GM21423 (cell line): ENCODE measurements around the gene TNP2.
"Not testable (repeated sequence)": the region's sequence is repeated elsewhere in the genome, so short reads cannot be mapped to it uniquely, and the experiment has no call there.

Experiments
- ATAC-seq: cut with Tn5 transposase; IDR thresholded peaks from one replicate; pipeline ENCODE4 v1.9.1; 2021; ENCODE audit warnings: mild to moderate bottlenecking, moderate library complexity; ENCODE audit not compliant: unreplicated experiment

Gene TNP2

GRCh38 chr16:11225677-11226549 lies 43.2 kb downstream of the TNP2 start:
- ATAC-seq, result no peak

GRCh38 chr16:11224894-11225676 lies 44.0 kb downstream of the TNP2 start:
- ATAC-seq, result peak; percentile 86

- peak; percentile 41 for ATAC-seq
Measured at GRCh38 chr16:11224096-11224893, 44.8 kb downstream of the TNP2 start.

GRCh38 chr16:11220507-11220906 lies 48.6 kb downstream of the TNP2 start:
- not testable (repeated sequence) for ATAC-seq

- ATAC-seq, result no peak
Measured at GRCh38 chr16:11219178-11219577, 49.9 kb downstream of the TNP2 start.

- ATAC-seq, result no peak
Measured at GRCh38 chr16:11218604-11218962, 50.5 kb downstream of the TNP2 start.
